ENCODE results near the gene HMGB2. TPM values are rescaled to one million over a fixed set of nuclear protein-coding genes. Genes with fewer than 3 reads are reported as not detected.

Gene HMGB2
- total and polyA plus RNA-seq, 2 donors (not counting 3 experiments of a cell fraction or from before 2014, with no cell fraction given), result 45.9 to 233 TPM

GRCh38 chr4:173318240-173318639 lies 15.9 kb downstream of the HMGB2 start:
- Histone ChIP-seq H3K36me3 (ENCODE audit: control insufficient read depth in 2 of 2, extremely low read depth in 1 of 2, insufficient read depth in 2 of 2, low read length in 2 of 2) (no peaks in the 10 kb centered on the region), H3K4me3 (replicated peaks in 1 of 3; ENCODE audit: insufficient read depth in 1 of 3, low read depth in 1 of 3, low read length in 3 of 3) (no peak overlapping the region), H3K27me3 (ENCODE audit: control insufficient read depth in 2 of 2, insufficient read depth in 2 of 2, low read length in 2 of 2) (no peaks in the 10 kb centered on the region), H3K27ac (ENCODE audit: insufficient read depth, low read depth, low read length) (no peak overlapping the region), H3K9me1 (replicated peaks; ENCODE audit: control insufficient read depth, extremely low read depth, insufficient read depth, low read length) (no peaks in the 10 kb centered on the region), H3K9me3 (replicated peaks; ENCODE audit: control insufficient read depth, insufficient read depth, low read length) (no peaks in the 10 kb centered on the region), H2AFZ (ENCODE audit: low read depth, low read length) (no peak overlapping the region), H3K4me1 (ENCODE audit: control insufficient read depth, extremely low read depth, insufficient read depth, low read length) (peaks cover 8% of the 10 kb centered on the region), H3K4me2 (ENCODE audit: insufficient read depth, low read length) (peak overlapping the region; percentile 52), H3K79me2 (ENCODE audit: control insufficient read depth, insufficient read depth, low read length) (no peaks in the 10 kb centered on the region), H3K9ac (replicated peaks; ENCODE audit: extremely low read depth, insufficient read depth, low read length) (no peak overlapping the region), H4K20me1 (replicated peaks; ENCODE audit: control insufficient read depth, extremely low read depth, insufficient read depth, low read length) (no peaks in the 10 kb centered on the region)
- no TSS peak for BruUV-seq (replicated peaks)
- FAIRE-seq (no peak), DNase-seq (ENCODE audit: low read depth, low spot score) (no peak)
- ChIA-PET POLR2A (interaction anchor here (1.0 kb wide), 1 partner anchor 16 kb away, joined by 3 read pairs; the partner anchor contains the start of gene HMGB2), CTCF (interaction anchor here (0.6 to 7.5 kb wide), 20 partner anchors 9 to 800 kb away, joined by 3 to 214 read pairs (median 10); partner anchors contain the start of genes HAND2 and HMGB2)
- intact Hi-C loops (cut with micrococcal nuclease), result loop anchor here (1.0 to 2.0 kb wide), 4 partner anchors 16 to 839 kb away; partner anchors contain the start of genes HMGB2 and SAP30
- TF ChIP-seq FOS (IDR thresholded peaks at IDR 0.05; ENCODE audit: borderline replicate concordance, insufficient read depth, low read length), result no peak
- no peak for TF ChIP-seq MYC (IDR thresholded peaks at IDR 0.05; ENCODE audit: low read depth, low read length)
- TF ChIP-seq JUN (IDR thresholded peaks at IDR 0.05; ENCODE audit: borderline replicate concordance, insufficient read depth, insufficient read length, low read depth), result no peak
- dilution Hi-C loops (cut with MboI; ENCODE audit: extremely low pct_ligation_motif_present, low sequenced_read_pairs), result no loop called here

- TF ChIP-seq GATA2 (IDR thresholded peaks at IDR 0.05; ENCODE audit: insufficient read depth, insufficient read length, low read depth, low read length) (no peak), CTCF (IDR thresholded peaks at IDR 0.05; ENCODE audit: extremely low read depth in 1 of 2, insufficient read depth in 1 of 2, low read depth in 1 of 2, low read length in 2 of 2) (peak; percentile 9 to 29)
- dilution Hi-C loops (cut with MboI; ENCODE audit: extremely low pct_ligation_motif_present, low sequenced_read_pairs) (no loop called here), intact Hi-C loops (cut with micrococcal nuclease) (no loop called here)
- Histone ChIP-seq H3K36me3 (ENCODE audit: control insufficient read depth in 2 of 2, extremely low read depth in 1 of 2, insufficient read depth in 2 of 2, low read length in 2 of 2) (no peaks in the 10 kb centered on the region), H3K9me1 (replicated peaks; ENCODE audit: control insufficient read depth, extremely low read depth, insufficient read depth, low read length) (no peaks in the 10 kb centered on the region), H3K9ac (replicated peaks; ENCODE audit: extremely low read depth, insufficient read depth, low read length) (no peak overlapping the region), H3K4me1 (ENCODE audit: control insufficient read depth, extremely low read depth, insufficient read depth, low read length) (peaks cover 8% of the 10 kb centered on the region), H3K79me2 (ENCODE audit: control insufficient read depth, insufficient read depth, low read length) (no peaks in the 10 kb centered on the region), H3K27me3 (ENCODE audit: control insufficient read depth in 2 of 2, insufficient read depth in 2 of 2, low read length in 2 of 2) (no peaks in the 10 kb centered on the region), H3K4me2 (ENCODE audit: insufficient read depth, low read length) (no peak overlapping the region), H2AFZ (ENCODE audit: low read depth, low read length) (no peak overlapping the region), H3K9me3 (replicated peaks; ENCODE audit: control insufficient read depth, insufficient read depth, low read length) (no peaks in the 10 kb centered on the region), H4K20me1 (replicated peaks; ENCODE audit: control insufficient read depth, extremely low read depth, insufficient read depth, low read length) (no peaks in the 10 kb centered on the region), H3K27ac (ENCODE audit: insufficient read depth, low read depth, low read length) (no peak overlapping the region), H3K4me3 (replicated peaks in 1 of 3; ENCODE audit: insufficient read depth in 1 of 3, low read depth in 1 of 3, low read length in 3 of 3) (no peak overlapping the region)
- no peak for FAIRE-seq
- ChIA-PET POLR2A (no interaction called here), CTCF (interaction anchor here (0.6 to 3.6 kb wide), 4 partner anchors 96 to 303 kb away, joined by 3 to 58 read pairs (median 4); no protein-coding TSS in a partner anchor)
- no peak for DNase-seq (ENCODE audit: low read depth, low spot score)
- no TSS peak for BruUV-seq (replicated peaks)
Measured at GRCh38 chr4:173317004-173317403, 17.2 kb downstream of the HMGB2 start.

Measured in endothelial cell of umbilical vein (primary cell).